ENCODE measurements around the gene SOX6. TPM values are rescaled to one million over a fixed set of nuclear protein-coding genes. Genes with fewer than 3 reads are reported as not detected.

Gene SOX6
- total and polyA plus RNA-seq, 2 of the 13 experiments (the other 11 are each of a cell fraction or from before 2014, with no cell fraction given), result 2.6 to 11.2 TPM

- in situ Hi-C loops (cut with HindIII; ENCODE audit: extremely low pct_ligation_motif_present, low pct_unique_long_range_greater_than_20kb), result no loop called here
- FAIRE-seq, result no peak
These were observed 228.6 kb downstream of the SOX6 start for GRCh38 chr11:16127732-16128131.

DNA sequence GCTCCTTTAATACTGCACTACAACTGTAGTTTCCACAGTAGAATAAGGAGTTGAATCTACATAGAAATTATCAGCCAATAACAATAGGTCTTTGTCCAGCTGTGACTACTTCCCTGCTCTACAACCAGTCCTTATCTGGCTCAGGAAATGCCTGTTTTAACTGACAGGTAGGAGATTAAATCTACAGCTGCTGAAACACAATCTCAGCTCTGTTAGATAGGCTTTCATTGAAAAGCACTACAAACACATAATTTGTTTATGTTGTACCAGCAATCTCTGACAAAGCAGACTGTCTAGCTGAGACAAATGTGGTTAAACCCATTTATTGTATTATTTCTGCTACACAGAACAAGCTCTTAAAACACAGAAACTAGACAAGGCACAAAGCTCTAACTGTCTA lies 230.0 kb downstream of the SOX6 start:
- H4K20me1 ChIP-seq (ENCODE audit: insufficient read depth, low read length), result no peaks in the 10 kb centered on the region
- H3K9me3 ChIP-seq (ENCODE audit: low read length), result no peaks in the 10 kb centered on the region
- H3K36me3 ChIP-seq (replicated peaks in 1 of 2; ENCODE audit: control insufficient read depth in 1 of 2, insufficient read depth in 2 of 2, low read length in 2 of 2), result no peaks in the 10 kb centered on the region
- no peak overlapping the region for H3K9ac ChIP-seq (ENCODE audit: insufficient read depth, low read depth, low read length)
- no peak overlapping the region for H2AFZ ChIP-seq (ENCODE audit: low read length)
- H3K4me1 ChIP-seq (ENCODE audit: insufficient read depth, low read length), result peaks cover 30% of the 10 kb centered on the region
- ChIA-PET POLR2A (no interaction called here), CTCF (ENCODE audit: low intra/inter-chr PET ratio, low total read pairs) (no interaction called here)
- H3K79me2 ChIP-seq (ENCODE audit: insufficient read depth, low read length), result no peaks in the 10 kb centered on the region
- BruUV-seq (replicated peaks), result no TSS peak
- DNase-seq (ENCODE audit: low spot score), result peak; percentile 82
- in situ Hi-C loops (cut with HindIII; ENCODE audit: extremely low pct_ligation_motif_present, low pct_unique_long_range_greater_than_20kb), result no loop called here
- peak overlapping the region; percentile 46; the same call in 1 of the 2 replicates for H3K4me2 ChIP-seq (ENCODE audit: low read depth, low read length)
- ATAC-seq, result peak; percentile 93
- intact Hi-C loops (cut with micrococcal nuclease; ENCODE audit: unreplicated experiment), result loop anchor here (5.0 kb wide), 1 partner anchor 56 kb away; no protein-coding TSS in a partner anchor
- H3K27me3 ChIP-seq (ENCODE audit: control insufficient read depth in 1 of 2, insufficient read depth in 2 of 2, low read length in 2 of 2), result no peaks in the 10 kb centered on the region
- peak overlapping the region; percentile 13 for H3K27ac ChIP-seq (ENCODE audit: extremely low read length, insufficient read depth, low read length)
- no peak for FAIRE-seq
- H3K4me3 ChIP-seq (replicated peaks in 1 of 3; ENCODE audit: insufficient read depth in 1 of 3, low read depth in 2 of 3, low read length in 3 of 3), result no peak overlapping the region
- TF ChIP-seq ELF3 (CRISPR knock-in tag; IDR thresholded peaks at IDR 0.05) (0 out of 2 replicates have a peak, but pooled peaks have one; percentile 21), NR2F6 (IDR thresholded peaks at IDR 0.05) (no peak), NR2F6 (CRISPR knock-in tag; IDR thresholded peaks at IDR 0.05) (peak; percentile 11; the same call in 1 of the 2 replicates), HDAC2 (CRISPR knock-in tag; IDR thresholded peaks at IDR 0.05) (peak; percentile 60; the same call in 1 of the 2 replicates), FOXJ3 (CRISPR knock-in tag; IDR thresholded peaks at IDR 0.05; ENCODE audit: borderline replicate concordance) (0 out of 2 replicates have a peak, but pooled peaks have one; percentile 14), TFAP4 (IDR thresholded peaks at IDR 0.05; ENCODE audit: borderline replicate concordance, low read depth) (peak; percentile 49; the same call in 1 of the 2 replicates)
- TF ChIP-seq, protein P1, sequence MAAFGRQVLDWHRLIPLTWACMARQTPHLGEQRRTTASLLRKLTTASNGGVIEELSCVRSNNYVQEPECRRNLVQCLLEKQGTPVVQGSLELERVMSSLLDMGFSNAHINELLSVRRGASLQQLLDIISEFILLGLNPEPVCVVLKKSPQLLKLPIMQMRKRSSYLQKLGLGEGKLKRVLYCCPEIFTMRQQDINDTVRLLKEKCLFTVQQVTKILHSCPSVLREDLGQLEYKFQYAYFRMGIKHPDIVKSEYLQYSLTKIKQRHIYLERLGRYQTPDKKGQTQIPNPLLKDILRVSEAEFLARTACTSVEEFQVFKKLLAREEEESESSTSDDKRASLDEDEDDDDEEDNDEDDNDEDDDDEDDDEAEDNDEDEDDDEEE (CRISPR knock-in tag; IDR thresholded peaks at IDR 0.05), result no peak
- TF ChIP-seq, protein P2, sequence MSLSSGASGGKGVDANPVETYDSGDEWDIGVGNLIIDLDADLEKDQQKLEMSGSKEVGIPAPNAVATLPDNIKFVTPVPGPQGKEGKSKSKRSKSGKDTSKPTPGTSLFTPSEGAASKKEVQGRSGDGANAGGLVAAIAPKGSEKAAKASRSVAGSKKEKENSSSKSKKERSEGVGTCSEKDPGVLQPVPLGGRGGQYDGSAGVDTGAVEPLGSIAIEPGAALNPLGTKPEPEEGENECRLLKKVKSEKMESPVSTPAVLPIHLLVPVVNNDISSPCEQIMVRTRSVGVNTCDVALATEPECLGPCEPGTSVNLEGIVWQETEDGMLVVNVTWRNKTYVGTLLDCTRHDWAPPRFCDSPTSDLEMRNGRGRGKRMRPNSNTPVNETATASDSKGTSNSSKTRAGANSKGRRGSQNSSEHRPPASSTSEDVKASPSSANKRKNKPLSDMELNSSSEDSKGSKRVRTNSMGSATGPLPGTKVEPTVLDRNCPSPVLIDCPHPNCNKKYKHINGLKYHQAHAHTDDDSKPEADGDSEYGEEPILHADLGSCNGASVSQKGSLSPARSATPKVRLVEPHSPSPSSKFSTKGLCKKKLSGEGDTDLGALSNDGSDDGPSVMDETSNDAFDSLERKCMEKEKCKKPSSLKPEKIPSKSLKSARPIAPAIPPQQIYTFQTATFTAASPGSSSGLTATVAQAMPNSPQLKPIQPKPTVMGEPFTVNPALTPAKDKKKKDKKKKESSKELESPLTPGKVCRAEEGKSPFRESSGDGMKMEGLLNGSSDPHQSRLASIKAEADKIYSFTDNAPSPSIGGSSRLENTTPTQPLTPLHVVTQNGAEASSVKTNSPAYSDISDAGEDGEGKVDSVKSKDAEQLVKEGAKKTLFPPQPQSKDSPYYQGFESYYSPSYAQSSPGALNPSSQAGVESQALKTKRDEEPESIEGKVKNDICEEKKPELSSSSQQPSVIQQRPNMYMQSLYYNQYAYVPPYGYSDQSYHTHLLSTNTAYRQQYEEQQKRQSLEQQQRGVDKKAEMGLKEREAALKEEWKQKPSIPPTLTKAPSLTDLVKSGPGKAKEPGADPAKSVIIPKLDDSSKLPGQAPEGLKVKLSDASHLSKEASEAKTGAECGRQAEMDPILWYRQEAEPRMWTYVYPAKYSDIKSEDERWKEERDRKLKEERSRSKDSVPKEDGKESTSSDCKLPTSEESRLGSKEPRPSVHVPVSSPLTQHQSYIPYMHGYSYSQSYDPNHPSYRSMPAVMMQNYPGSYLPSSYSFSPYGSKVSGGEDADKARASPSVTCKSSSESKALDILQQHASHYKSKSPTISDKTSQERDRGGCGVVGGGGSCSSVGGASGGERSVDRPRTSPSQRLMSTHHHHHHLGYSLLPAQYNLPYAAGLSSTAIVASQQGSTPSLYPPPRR (CRISPR knock-in tag; IDR thresholded peaks at IDR 0.05; ENCODE audit: borderline replicate concordance), result peak; percentile 34; the same call in 1 of the 2 replicates

More at GRCh38 chr11:16127732-16128131, 228.6 kb downstream of the SOX6 start:
- no peak overlapping the region for H2AFZ ChIP-seq (ENCODE audit: low read length)
- H3K4me2 ChIP-seq (ENCODE audit: low read depth, low read length), result no peak overlapping the region
- no peak overlapping the region for H3K9ac ChIP-seq (ENCODE audit: insufficient read depth, low read depth, low read length)
- no peak overlapping the region for H3K4me3 ChIP-seq (replicated peaks in 1 of 3; ENCODE audit: insufficient read depth in 1 of 3, low read depth in 2 of 3, low read length in 3 of 3)
- H3K9me3 ChIP-seq (ENCODE audit: low read length), result no peaks in the 10 kb centered on the region
- H4K20me1 ChIP-seq (ENCODE audit: insufficient read depth, low read length), result no peaks in the 10 kb centered on the region
- no peaks in the 10 kb centered on the region for H3K79me2 ChIP-seq (ENCODE audit: insufficient read depth, low read length)
- no peak for TF ChIP-seq MATR3 (CRISPR knock-in tag; IDR thresholded peaks at IDR 0.05)
- CTCF ChIA-PET (ENCODE audit: low intra/inter-chr PET ratio, low total read pairs), result no interaction called here
- POLR2A ChIA-PET, result no interaction called here
- no peak overlapping the region for H3K27ac ChIP-seq (ENCODE audit: extremely low read length, insufficient read depth, low read length)
- DNase-seq (ENCODE audit: low spot score), result no peak
- H3K4me1 ChIP-seq (ENCODE audit: insufficient read depth, low read length), result peaks cover 30% of the 10 kb centered on the region
- no TSS peak for BruUV-seq (replicated peaks)
- H3K27me3 ChIP-seq (ENCODE audit: control insufficient read depth in 1 of 2, insufficient read depth in 2 of 2, low read length in 2 of 2), result no peaks in the 10 kb centered on the region
- intact Hi-C loops (cut with micrococcal nuclease; ENCODE audit: unreplicated experiment), result loop anchor here (5.0 kb wide), 1 partner anchor 55 kb away; no protein-coding TSS in a partner anchor
- ATAC-seq, result no peak
- H3K36me3 ChIP-seq (replicated peaks in 1 of 2; ENCODE audit: control insufficient read depth in 1 of 2, insufficient read depth in 2 of 2, low read length in 2 of 2), result no peaks in the 10 kb centered on the region
